Stimulated activated CD4-positive, alpha-beta T cell treated with anti-CD3 and anti-CD28 coated beads, Interleukin-2, amount 100 ng/mL, for 24 hours (primary cell): Measurements from ENCODE around the gene SUGP1.
"Not testable (repeated sequence)": the region's sequence is repeated elsewhere in the genome, so short reads cannot be mapped to it uniquely, and the experiment has no call there.

Experiments
- DNase-seq, 2 donors: peaks; one replicate each; pipeline ENCODE4 v3.0.0-alpha.2; 2020

Gene SUGP1

GRCh38 chr19:19261350-19262189 is 58.7 kb downstream of the SUGP1 start:
- DNase-seq, result no peak

- no peak for DNase-seq
These were observed 59.7 kb downstream of the SUGP1 start for GRCh38 chr19:19260417-19261214.

DNA sequence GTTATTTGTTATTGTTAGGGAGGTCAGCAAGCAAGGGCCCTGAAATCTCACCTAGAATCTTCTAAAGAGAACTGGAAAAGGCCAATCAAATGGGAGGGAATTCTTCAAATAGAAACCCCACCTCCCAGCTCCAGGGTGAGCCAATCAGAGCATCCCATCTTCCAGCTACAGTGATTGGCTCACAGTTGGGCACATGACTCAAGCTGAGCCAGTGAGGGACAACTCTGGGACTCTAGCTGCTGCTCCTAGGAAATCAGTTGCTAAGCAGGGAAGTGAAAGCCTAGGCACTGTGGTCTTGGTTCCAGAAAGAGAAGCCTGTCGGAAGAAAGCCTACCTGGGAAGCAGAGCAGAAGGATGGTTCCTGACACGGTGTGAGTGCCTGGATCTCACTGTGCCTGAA is 60.6 kb downstream of the SUGP1 start:
- DNase-seq, result no peak

GRCh38 chr19:19258589-19259338 is 61.5 kb downstream of the SUGP1 start:
- no peak for DNase-seq

- DNase-seq, result no peak
These were observed 62.3 kb downstream of the SUGP1 start for GRCh38 chr19:19257836-19258588.

- no peak for DNase-seq
These were observed 63.2 kb downstream of the SUGP1 start for GRCh38 chr19:19257137-19257536.

DNA sequence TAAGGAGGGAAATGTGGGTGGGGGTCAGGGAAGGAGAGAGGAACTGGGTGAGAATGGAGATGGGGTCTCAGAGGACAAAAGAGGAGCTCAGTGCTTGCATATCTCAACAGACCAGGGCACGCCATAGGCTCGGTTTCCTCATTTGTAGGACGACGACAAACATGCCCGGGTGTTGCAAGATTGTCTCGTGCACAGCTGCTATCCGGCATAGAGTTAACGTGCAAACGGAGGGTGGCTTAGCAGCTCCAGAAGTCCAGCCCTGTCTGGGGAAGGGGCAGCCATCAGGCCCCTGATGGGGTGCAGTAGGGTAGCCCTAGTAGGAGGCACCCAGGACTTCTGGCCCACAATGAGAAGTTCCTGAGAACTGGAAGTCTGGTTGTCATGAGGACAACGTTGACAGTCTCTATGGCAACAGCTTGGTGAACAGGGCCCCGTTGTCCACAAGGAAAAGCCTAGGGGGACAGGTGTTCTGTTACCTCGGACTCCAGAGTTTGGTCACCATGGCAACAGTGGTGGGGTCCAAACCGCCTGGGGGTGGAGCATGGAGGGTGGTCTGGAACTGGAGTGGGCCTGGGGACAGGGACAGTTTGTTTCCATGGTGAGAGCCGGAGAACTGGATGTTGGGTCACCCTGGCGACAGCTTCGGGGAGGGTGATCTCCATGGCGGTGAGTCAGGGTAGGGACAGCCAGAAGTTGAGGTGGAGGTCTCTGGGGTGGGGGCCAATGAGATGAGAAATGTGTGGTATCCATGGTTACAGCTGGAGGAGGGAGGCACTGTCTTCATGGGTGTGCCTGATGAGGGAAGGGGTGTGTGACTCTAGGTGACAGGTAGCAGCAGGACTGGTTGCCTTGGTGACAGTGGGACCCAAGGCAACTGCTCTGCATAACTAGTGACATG is 64.0 kb downstream of the SUGP1 start:
- no peak for DNase-seq

DNA sequence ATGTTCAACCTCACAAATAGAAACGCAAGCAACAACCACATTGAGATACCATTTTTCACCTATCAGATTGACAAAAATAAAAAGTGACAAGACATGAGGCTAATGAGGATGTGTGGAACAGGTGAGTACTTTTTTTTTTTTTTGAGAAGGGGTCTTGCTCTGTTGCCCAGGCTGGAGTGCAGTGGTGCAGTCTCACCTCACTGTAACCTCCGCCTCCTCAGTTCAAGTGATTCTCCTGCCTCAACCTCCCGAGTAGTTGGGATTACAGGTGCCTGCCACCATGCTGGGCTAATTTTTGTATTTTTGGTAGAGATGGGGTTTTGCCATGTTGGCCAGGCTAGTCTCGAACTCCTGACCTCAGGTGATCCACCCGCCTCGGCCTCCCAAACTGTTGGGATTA is 66.9 kb downstream of the SUGP1 start:
- not testable (repeated sequence) for DNase-seq

GRCh38 chr19:19250196-19250801 is 70.0 kb downstream of the SUGP1 start:
- DNase-seq, result no peak

- DNase-seq, result no peak
These were observed 79.8 kb downstream of the SUGP1 start for GRCh38 chr19:19240476-19240875.

DNA sequence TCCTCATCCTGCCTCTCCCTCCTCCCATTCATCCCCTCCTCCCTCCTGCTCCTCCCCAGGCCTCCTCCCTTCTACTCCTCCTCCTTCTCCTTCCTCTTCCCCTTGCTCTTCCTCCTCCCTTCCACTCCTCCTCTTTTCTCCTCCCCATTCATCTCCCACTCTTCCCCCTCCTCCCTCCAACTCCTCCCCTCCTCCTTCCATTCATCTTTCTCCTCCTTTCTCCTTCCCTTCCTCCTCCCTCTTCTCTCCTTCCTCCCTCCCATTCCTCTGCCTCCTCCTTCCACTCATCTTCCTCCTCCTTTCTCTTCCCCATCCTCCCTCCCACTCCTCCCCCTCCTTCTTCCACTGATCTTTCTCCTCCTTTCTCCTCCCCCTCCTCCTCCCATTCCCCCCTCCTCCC is 80.6 kb downstream of the SUGP1 start:
- no peak for DNase-seq

GRCh38 chr19:19238126-19238894 is 82.0 kb downstream of the SUGP1 start:
- no peak for DNase-seq

GRCh38 chr19:19236173-19236572 is 84.1 kb downstream of the SUGP1 start:
- DNase-seq, result no peak

DNA sequence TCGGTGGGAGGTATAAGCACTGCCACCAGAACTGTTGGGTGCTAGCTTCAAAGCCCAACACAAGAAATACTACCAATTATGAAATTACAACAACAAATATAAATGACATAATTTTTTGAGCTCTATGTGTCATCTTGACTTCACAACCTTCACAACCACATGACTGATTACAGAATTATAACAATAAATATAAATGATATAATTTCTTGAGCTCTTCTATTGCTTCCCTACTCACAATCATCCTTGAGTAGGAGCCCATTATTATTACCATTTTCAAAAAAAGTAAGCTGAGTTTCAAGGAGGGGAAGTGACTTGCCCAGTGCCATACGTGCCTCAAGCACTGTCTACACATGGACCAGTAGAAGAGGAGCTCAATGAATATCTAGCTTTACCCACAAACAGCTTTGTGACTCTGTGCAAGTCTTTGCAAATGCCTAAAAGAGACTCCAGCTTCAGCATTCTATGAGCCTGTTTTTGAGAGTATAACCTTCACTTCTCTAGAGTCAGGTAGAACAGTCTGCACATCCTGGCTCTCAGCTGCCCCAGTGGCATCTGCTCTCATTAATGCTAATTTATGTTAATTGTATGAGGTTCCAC is 86.0 kb downstream of the SUGP1 start:
- no peak for DNase-seq

GRCh38 chr19:19232261-19232721 is 88.0 kb downstream of the SUGP1 start:
- no peak for DNase-seq

DNA sequence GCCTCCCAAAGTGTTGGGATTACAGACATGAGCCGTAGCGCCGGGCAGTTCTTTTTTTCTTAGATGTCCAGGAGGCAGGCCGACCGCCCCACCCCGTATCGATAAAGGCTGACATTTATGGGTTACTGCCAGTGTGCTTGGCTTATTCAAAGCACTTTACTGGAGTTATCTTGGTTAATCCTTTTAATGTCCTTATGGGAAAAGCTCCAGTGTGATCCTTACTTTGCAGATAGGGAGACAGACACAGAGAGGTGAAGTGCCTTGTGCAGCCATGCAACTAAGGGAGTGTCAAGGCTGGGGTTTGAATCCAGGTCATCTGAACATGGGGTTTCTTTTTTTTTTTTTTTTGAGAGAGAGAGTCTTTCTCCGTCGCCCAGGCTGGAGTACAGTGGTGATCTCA is 89.3 kb downstream of the SUGP1 start:
- no peak for DNase-seq

DNA sequence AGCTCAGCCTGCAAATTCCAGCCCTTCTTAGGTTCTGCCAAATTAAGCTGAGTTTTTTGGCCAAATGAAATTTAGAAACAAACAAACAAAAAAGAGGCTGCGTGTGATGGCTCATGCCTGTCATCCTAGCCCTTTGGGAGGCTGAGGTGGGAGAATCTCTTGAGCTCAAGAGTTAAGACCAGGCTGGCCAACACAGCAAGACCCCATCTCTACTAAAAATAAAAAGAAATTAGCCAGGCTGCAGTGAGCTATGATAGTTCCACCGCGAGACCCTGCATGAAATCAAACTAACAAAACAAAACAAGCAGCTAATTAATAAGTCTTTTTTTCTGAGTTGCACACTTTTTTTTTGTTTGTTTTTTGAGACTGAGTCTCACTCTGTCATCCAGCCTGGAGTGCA is 90.6 kb downstream of the SUGP1 start:
- no peak for DNase-seq

- no peak for DNase-seq
These were observed 93.1 kb downstream of the SUGP1 start for GRCh38 chr19:19227217-19227616.

- DNase-seq, result no peak
These were observed 93.6 kb downstream of the SUGP1 start for GRCh38 chr19:19226663-19227062.

DNA sequence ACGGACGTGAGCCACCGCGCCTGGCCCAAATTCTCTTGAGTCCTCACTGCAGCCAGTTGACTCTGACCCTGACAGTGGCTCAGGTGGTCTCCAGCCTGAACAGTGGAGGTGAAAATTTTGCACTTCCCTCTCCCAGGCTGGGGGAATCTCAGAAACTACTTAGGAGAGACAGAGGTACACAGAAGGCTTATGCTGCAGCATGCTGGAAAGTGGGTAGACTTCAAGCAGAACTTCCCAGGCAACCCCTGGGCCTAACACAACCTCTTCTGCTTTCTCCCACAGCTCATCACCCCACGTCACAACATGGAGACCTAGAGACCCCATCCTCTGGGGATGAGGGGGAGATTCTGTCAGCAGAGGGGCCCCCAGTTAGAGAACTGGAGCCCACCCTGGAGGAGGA is 94.1 kb downstream of the SUGP1 start:
- no peak for DNase-seq
